B cell (primary cell): ENCODE measurements around the gene IL17RA.

Experiments used
- CTCF ChIP-seq: fragments of 200-600 bp; IDR thresholded peaks from one replicate; pipeline ENCODE4 v1.8.0; 2022; ENCODE audit warnings: antibody characterized with exemption, mild to moderate bottlenecking
- EZH2 ChIP-seq: IDR thresholded peaks from 2 replicates; pipeline ENCODE4 v1.6.1; 2012; ENCODE audit warnings: borderline replicate concordance, low read depth, mild to moderate bottlenecking, moderate library complexity, low read length; ENCODE audit not compliant: insufficient read depth, poor library complexity, severe bottlenecking

GRCh38 chr22:17090550-17090949, 5.8 kb downstream of the IL17RA start:
- TF ChIP-seq EZH2 (no peak), CTCF (no peak)
